ENCODE results near the gene RFNG.

The RFNG gene

DNA sequence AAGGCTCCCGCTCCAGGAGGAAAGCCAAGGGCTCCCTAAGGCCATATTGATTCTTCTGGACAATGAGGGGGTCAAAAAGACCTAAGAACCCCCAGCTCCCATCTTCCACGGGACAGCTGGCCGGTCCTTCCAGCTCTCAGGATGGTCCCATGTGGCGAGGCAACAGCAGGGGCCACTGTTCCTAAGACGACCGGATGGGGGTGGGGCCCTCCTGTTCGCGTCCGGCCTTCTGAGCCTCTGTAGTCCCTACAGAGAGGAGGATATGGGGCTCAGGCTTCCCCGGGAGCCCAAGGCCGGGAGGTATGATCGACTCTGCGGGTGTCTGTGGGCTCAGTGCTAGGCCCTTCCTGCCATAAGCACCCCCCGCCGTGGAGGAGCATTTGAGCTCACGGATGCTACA is 8.1 kb downstream of the RFNG start:
- Histone ChIP-seq H3K4me3 (replicated peaks; ENCODE audit: insufficient read depth, low read length) (no peak overlapping the region), H3K27me3 (ENCODE audit: insufficient read depth, poor library complexity, severe bottlenecking) (no peaks in the 10 kb centered on the region), H3K27ac (replicated peaks) (no peak overlapping the region)
- TF ChIP-seq SPI1 (IDR thresholded peaks at IDR 0.05; ENCODE audit: borderline replicate concordance, low read depth) (no peak), GABPA (IDR thresholded peaks at IDR 0.05; ENCODE audit: low read depth) (no peak), POLR2AphosphoS5 (IDR thresholded peaks at IDR 0.05; ENCODE audit: low read depth) (no peak)
- TF ChIP-seq, protein P1, sequence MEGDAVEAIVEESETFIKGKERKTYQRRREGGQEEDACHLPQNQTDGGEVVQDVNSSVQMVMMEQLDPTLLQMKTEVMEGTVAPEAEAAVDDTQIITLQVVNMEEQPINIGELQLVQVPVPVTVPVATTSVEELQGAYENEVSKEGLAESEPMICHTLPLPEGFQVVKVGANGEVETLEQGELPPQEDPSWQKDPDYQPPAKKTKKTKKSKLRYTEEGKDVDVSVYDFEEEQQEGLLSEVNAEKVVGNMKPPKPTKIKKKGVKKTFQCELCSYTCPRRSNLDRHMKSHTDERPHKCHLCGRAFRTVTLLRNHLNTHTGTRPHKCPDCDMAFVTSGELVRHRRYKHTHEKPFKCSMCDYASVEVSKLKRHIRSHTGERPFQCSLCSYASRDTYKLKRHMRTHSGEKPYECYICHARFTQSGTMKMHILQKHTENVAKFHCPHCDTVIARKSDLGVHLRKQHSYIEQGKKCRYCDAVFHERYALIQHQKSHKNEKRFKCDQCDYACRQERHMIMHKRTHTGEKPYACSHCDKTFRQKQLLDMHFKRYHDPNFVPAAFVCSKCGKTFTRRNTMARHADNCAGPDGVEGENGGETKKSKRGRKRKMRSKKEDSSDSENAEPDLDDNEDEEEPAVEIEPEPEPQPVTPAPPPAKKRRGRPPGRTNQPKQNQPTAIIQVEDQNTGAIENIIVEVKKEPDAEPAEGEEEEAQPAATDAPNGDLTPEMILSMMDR (IDR thresholded peaks at IDR 0.05; ENCODE audit: insufficient read depth, low read length), result no peak
- TF ChIP-seq, protein P2, sequence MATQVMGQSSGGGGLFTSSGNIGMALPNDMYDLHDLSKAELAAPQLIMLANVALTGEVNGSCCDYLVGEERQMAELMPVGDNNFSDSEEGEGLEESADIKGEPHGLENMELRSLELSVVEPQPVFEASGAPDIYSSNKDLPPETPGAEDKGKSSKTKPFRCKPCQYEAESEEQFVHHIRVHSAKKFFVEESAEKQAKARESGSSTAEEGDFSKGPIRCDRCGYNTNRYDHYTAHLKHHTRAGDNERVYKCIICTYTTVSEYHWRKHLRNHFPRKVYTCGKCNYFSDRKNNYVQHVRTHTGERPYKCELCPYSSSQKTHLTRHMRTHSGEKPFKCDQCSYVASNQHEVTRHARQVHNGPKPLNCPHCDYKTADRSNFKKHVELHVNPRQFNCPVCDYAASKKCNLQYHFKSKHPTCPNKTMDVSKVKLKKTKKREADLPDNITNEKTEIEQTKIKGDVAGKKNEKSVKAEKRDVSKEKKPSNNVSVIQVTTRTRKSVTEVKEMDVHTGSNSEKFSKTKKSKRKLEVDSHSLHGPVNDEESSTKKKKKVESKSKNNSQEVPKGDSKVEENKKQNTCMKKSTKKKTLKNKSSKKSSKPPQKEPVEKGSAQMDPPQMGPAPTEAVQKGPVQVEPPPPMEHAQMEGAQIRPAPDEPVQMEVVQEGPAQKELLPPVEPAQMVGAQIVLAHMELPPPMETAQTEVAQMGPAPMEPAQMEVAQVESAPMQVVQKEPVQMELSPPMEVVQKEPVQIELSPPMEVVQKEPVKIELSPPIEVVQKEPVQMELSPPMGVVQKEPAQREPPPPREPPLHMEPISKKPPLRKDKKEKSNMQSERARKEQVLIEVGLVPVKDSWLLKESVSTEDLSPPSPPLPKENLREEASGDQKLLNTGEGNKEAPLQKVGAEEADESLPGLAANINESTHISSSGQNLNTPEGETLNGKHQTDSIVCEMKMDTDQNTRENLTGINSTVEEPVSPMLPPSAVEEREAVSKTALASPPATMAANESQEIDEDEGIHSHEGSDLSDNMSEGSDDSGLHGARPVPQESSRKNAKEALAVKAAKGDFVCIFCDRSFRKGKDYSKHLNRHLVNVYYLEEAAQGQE (IDR thresholded peaks at IDR 0.05; ENCODE audit: insufficient replicate concordance, low read depth), result no peak
- no peak for DNase-seq (ENCODE audit: low read depth in 1 of 2, low spot score in 1 of 2)

DNA sequence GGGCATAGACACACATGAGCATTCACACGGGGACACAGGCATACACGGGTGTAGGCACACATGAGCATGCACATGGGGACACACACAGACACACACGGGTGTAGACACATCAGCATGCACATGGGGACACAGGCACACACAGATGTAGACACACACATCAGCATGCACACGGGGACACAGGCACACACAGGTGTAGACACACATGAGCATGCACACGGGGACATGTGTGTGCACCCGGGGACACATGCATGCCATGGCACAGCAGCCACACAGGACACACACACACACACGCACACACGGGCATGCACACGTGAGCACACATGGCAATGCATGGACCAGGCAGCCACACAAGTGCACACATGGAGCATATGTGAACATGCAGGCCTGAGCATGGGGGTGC is 9.0 kb downstream of the RFNG start:
- Histone ChIP-seq H3K27ac (replicated peaks) (no peak overlapping the region), H3K27me3 (ENCODE audit: insufficient read depth, poor library complexity, severe bottlenecking) (no peaks in the 10 kb centered on the region), H3K4me3 (replicated peaks; ENCODE audit: insufficient read depth, low read length) (no peak overlapping the region)
- TF ChIP-seq, protein P1 (IDR thresholded peaks at IDR 0.05; ENCODE audit: insufficient read depth, low read length), result no peak
- TF ChIP-seq, protein P2 (IDR thresholded peaks at IDR 0.05; ENCODE audit: insufficient replicate concordance, low read depth), result no peak
- TF ChIP-seq GABPA (IDR thresholded peaks at IDR 0.05; ENCODE audit: low read depth) (no peak), SPI1 (IDR thresholded peaks at IDR 0.05; ENCODE audit: borderline replicate concordance, low read depth) (no peak), POLR2AphosphoS5 (IDR thresholded peaks at IDR 0.05; ENCODE audit: low read depth) (no peak)
- no peak for DNase-seq (ENCODE audit: low read depth in 1 of 2, low spot score in 1 of 2)

DNA sequence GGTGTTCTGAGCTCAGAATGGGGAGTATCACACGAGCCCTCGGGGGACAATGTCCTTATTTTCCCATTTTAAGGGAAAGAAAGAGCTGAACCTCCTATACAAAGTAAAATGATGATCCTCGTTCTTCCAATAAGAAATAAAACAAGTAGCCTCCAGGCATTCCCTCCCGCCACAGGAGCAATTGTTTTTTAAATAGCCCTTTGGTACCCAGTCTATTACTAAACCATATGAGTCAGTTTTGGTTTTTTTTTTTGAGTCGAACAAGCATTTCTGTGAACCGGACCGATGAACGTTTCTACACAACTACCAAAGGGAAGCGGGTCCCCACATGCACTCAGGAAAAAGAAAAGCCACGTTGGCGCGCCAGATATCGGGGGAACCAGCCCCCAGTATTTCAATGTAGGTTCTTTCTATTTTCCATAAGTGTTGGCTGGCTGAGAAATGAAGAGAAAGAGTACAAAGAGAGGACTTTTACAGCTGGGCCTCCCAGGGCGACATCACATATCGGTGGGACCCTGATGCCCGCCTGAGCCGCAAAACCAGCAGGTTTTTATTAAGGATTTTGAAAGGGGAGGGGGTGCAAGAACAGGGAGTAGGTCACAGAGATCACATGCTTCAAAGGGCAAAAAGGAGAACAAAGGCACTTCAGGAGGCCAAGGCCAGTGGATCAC is 10.3 kb downstream of the RFNG start:
- TF ChIP-seq, protein P2 (IDR thresholded peaks at IDR 0.05; ENCODE audit: insufficient replicate concordance, low read depth), result no peak
- TF ChIP-seq, protein P1 (IDR thresholded peaks at IDR 0.05; ENCODE audit: insufficient read depth, low read length), result no peak
- TF ChIP-seq POLR2AphosphoS5 (IDR thresholded peaks at IDR 0.05; ENCODE audit: low read depth), result no peak
- no peak for DNase-seq (ENCODE audit: low read depth in 1 of 2, low spot score in 1 of 2)
- Histone ChIP-seq H3K27me3 (ENCODE audit: insufficient read depth, poor library complexity, severe bottlenecking) (no peaks in the 10 kb centered on the region), H3K27ac (replicated peaks) (no peak overlapping the region), H3K4me3 (replicated peaks; ENCODE audit: insufficient read depth, low read length) (no peak overlapping the region)
